B cell (primary cell): Measurements from ENCODE around the gene MRPS27.

Experiments used
- EZH2 ChIP-seq: IDR thresholded peaks from 2 replicates; pipeline ENCODE4 v1.6.1; 2012; ENCODE audit warnings: borderline replicate concordance, low read depth, mild to moderate bottlenecking, moderate library complexity, low read length; ENCODE audit not compliant: insufficient read depth, poor library complexity, severe bottlenecking
- TF ChIP-seq, protein P1 (sequence below): fragments of 200-600 bp; IDR thresholded peaks from one replicate; pipeline ENCODE4 v1.8.0; 2022; ENCODE audit warnings: antibody characterized with exemption, mild to moderate bottlenecking

DNA sequence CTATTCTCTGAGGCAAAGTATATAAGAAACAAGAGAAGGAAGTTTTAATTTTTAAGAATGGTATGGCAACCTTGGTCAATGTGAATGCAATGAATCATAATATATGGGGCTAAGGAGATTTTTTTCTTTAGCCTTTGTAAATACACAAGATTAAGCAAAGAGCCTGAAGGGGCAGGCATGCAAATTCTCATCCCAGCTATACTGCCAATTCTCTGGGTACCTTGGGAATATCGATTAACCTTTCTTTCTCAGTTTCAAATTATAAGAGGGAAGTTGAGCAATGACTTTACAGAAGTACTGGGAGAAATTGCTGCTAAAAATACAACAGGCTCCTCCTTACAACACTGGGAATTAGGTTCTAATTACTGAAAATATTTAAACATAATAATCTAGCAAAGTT lies 97.5 kb downstream of the MRPS27 start:
- TF ChIP-seq, protein P1, sequence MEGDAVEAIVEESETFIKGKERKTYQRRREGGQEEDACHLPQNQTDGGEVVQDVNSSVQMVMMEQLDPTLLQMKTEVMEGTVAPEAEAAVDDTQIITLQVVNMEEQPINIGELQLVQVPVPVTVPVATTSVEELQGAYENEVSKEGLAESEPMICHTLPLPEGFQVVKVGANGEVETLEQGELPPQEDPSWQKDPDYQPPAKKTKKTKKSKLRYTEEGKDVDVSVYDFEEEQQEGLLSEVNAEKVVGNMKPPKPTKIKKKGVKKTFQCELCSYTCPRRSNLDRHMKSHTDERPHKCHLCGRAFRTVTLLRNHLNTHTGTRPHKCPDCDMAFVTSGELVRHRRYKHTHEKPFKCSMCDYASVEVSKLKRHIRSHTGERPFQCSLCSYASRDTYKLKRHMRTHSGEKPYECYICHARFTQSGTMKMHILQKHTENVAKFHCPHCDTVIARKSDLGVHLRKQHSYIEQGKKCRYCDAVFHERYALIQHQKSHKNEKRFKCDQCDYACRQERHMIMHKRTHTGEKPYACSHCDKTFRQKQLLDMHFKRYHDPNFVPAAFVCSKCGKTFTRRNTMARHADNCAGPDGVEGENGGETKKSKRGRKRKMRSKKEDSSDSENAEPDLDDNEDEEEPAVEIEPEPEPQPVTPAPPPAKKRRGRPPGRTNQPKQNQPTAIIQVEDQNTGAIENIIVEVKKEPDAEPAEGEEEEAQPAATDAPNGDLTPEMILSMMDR = no peak
- TF ChIP-seq EZH2 = no peak
